HG03442 (cell line): ENCODE measurements around the gene DUSP3.

ENCODE experiments used
- ATAC-seq: cut with Tn5 transposase; IDR thresholded peaks from one replicate; pipeline ENCODE4 v1.9.1; 2021; ENCODE audit warnings: mild to moderate bottlenecking, moderate library complexity; ENCODE audit not compliant: unreplicated experiment

DUSP3 gene

GRCh38 chr17:43769859-43770258 lies 8.9 kb downstream of the DUSP3 start:
- no peak for ATAC-seq

- no peak for ATAC-seq
Measured at GRCh38 chr17:43769426-43769825, 9.4 kb downstream of the DUSP3 start.

- no peak for ATAC-seq
Measured at GRCh38 chr17:43768943-43769342, 9.8 kb downstream of the DUSP3 start.

GRCh38 chr17:43768382-43768781 lies 10.4 kb downstream of the DUSP3 start:
- ATAC-seq, result no peak

- no peak for ATAC-seq
Measured at GRCh38 chr17:43767713-43768059, 11.1 kb downstream of the DUSP3 start.

GRCh38 chr17:43767053-43767712 lies 11.6 kb downstream of the DUSP3 start:
- ATAC-seq, result no peak

- ATAC-seq, result no peak
Measured at GRCh38 chr17:43766413-43767052, 12.2 kb downstream of the DUSP3 start.

- no peak for ATAC-seq
Measured at GRCh38 chr17:43760254-43760852, 18.4 kb downstream of the DUSP3 start.

GRCh38 chr17:43759836-43760235 lies 18.9 kb downstream of the DUSP3 start:
- no peak for ATAC-seq

- ATAC-seq, result no peak
Measured at GRCh38 chr17:43758497-43759174, 20.1 kb downstream of the DUSP3 start, which contains the start of gene SOST. Gene SOST, minus strand, starts transcription at chr17:43758791. Its CDS starts 50 bp downstream, at chr17:43758741.

GRCh38 chr17:43758086-43758485 lies 20.7 kb downstream of the DUSP3 start:
- no peak for ATAC-seq

- no peak for ATAC-seq
Measured at GRCh38 chr17:43757171-43757660, 21.6 kb downstream of the DUSP3 start.

GRCh38 chr17:43756201-43756600 lies 22.6 kb downstream of the DUSP3 start:
- ATAC-seq, result no peak

GRCh38 chr17:43755389-43755875 lies 23.3 kb downstream of the DUSP3 start:
- ATAC-seq, result no peak

- ATAC-seq, result no peak
Measured at GRCh38 chr17:43754947-43755346, 23.8 kb downstream of the DUSP3 start.

- no peak for ATAC-seq
Measured at GRCh38 chr17:43753493-43754129, 25.2 kb downstream of the DUSP3 start.

GRCh38 chr17:43750153-43750552 lies 28.6 kb downstream of the DUSP3 start:
- no peak for ATAC-seq

GRCh38 chr17:43745541-43745940 lies 33.2 kb downstream of the DUSP3 start:
- no peak for ATAC-seq

GRCh38 chr17:43741636-43742035 lies 37.1 kb downstream of the DUSP3 start:
- no peak for ATAC-seq

- ATAC-seq, result no peak
Measured at GRCh38 chr17:43740541-43740940, 38.2 kb downstream of the DUSP3 start.

GRCh38 chr17:43737722-43738121 lies 41.1 kb downstream of the DUSP3 start:
- no peak for ATAC-seq
